K562 (cell line): Measurements from ENCODE around the gene SLC7A6. TPM values are rescaled to one million over a fixed set of nuclear protein-coding genes. Genes with fewer than 3 reads are reported as not detected.

Source experiments
- BRF1 ChIP-seq: IDR thresholded peaks from 3 replicates; pipeline ENCODE4 v1.6.1; 2011; ENCODE audit warnings: borderline replicate concordance, mild to moderate bottlenecking; ENCODE audit not compliant: insufficient read length; ENCODE audit errors: extremely low read depth
- CHD1 ChIP-seq: fragments of 200-600 bp; sonication (generic); IDR thresholded peaks from one replicate; pipeline ENCODE4 v1.6.1; 2012; ENCODE audit warnings: mild to moderate bottlenecking, moderate library complexity, low read length, inconsistent platforms
- E2F8 ChIP-seq: fragments of 450-650 bp; IDR thresholded peaks from 2 replicates; pipeline ENCODE4 v1.7.1; 2018; ENCODE audit warnings: mild to moderate bottlenecking, low read depth; ENCODE audit not compliant: partially characterized antibody
- FOXA3 ChIP-seq, 2 experiments: fragments of 450-650 bp in 1 of 2; sonication (generic) in 1 of 2; formaldehyde crosslinking; IDR thresholded peaks in 1 of 2; conservative IDR thresholded peaks in 1 of 2; 2 replicates each; pipeline versions ENCODE4 v1.4.0 to v1.8.0; 2020 to 2022; ENCODE audit warnings: mild to moderate bottlenecking in 2 of 2, missing genetic modification reagents in 1 of 2
- KAT2B ChIP-seq: IDR thresholded peaks from one replicate; pipeline ENCODE4 v1.6.1; 2012; ENCODE audit warnings: low read depth, mild to moderate bottlenecking, control low read depth, inconsistent platforms, low read length, moderate library complexity
- NCOA4 ChIP-seq: fragments of 450-650 bp; IDR thresholded peaks from 2 replicates; pipeline ENCODE4 v1.6.1; 2018; ENCODE audit warnings: mild to moderate bottlenecking; ENCODE audit not compliant: partially characterized antibody
- PCBP1 ChIP-seq: fragments of 200-400 bp; formaldehyde crosslinking; IDR thresholded peaks from 2 replicates; pipeline ENCODE4 v1.6.1; 2018; ENCODE audit warnings: mild to moderate bottlenecking, low read depth, low read length; ENCODE audit not compliant: poor library complexity, severe bottlenecking
- RFX7 ChIP-seq: fragments of 250-450 bp; sonication (Bioruptor Pico); IDR thresholded peaks from 2 replicates; pipeline ENCODE4 v1.5.1; 2021; ENCODE audit warnings: mild to moderate bottlenecking
- TCF7L2 ChIP-seq: fragments of 150-350 bp; IDR thresholded peaks from 2 replicates; pipeline ENCODE4 v1.6.1; 2016; ENCODE audit warnings: low read depth, mild to moderate bottlenecking, low read length, moderate library complexity
- TFAM ChIP-seq: fragments of 250-450 bp; sonication (Bioruptor Pico); conservative IDR thresholded peaks from 2 replicates; pipeline ENCODE4 v1.5.0; 2021; ENCODE audit warnings: mild to moderate bottlenecking, moderate library complexity
- ZNF583 ChIP-seq: fragments of 250-450 bp; sonication (Bioruptor Pico); IDR thresholded peaks from 2 replicates; pipeline ENCODE4 v1.4.0; 2020
- polyA plus RNA-seq, 8 experiments: library from polyadenylated mRNA; depleted of rRNA in 4 of 8; stranded (reverse) in 5 of 8; unstranded in 3 of 8; fragments of >200 nt; fragmentation: Nextera tagmentation in 2 of 8; fragmentation: Illumina TruSeq in 1 of 8; extraction: Ambion mirVana in 2 of 8; extraction: Trizol in 1 of 8; gene quantifications; 2 replicates each; pipeline versions ENCODE4 v1.2.1 to v1.2.3, GENCODE V29; 2011 to 2014; ENCODE audit warnings: inconsistent platforms in 1 of 8, missing spikeins in 1 of 8
- total RNA-seq, 7 experiments: library from RNA; depleted of rRNA in 6 of 7; stranded (reverse); fragments of >200 nt in 6 of 7; fragmentation: Illumina TruSeq in 2 of 7; extraction: Trizol in 2 of 7; gene quantifications; 2 replicates each; pipeline versions ENCODE4 v1.2.1 to v1.2.3, GENCODE V29; 2011 to 2021; ENCODE audit warnings: low replicate concordance in 1 of 7
- TF ChIP-seq, protein P1 (sequence below), 2 experiments: IDR thresholded peaks in 1 of 2; conservative IDR thresholded peaks in 1 of 2; 2 replicates each; pipeline ENCODE4 v1.6.1; 2016; ENCODE audit warnings: low read depth in 2 of 2, mild to moderate bottlenecking in 1 of 2, missing compliant biosample characterization in 1 of 2, missing genetic modification characterization in 1 of 2, moderate library complexity in 1 of 2
- TF ChIP-seq, protein P2 (sequence below): fragments of 450-650 bp; formaldehyde crosslinking; IDR thresholded peaks from 2 replicates; pipeline ENCODE4 v1.4.0; 2022; ENCODE audit warnings: missing genetic modification characterization
- TF ChIP-seq, protein P3 (sequence below): sonication (generic); formaldehyde crosslinking; IDR thresholded peaks from 2 replicates; pipeline ENCODE4 v1.8.0; 2022; ENCODE audit warnings: mild to moderate bottlenecking, low read depth, missing genetic modification reagents
- TF ChIP-seq, protein P4 (sequence below): fragments of 250-450 bp; sonication (Bioruptor Pico); IDR thresholded peaks from 2 replicates; pipeline ENCODE4 v1.4.0; 2020; ENCODE audit warnings: borderline replicate concordance

Gene SLC7A6
- total and polyA plus RNA-seq, 9 of the 15 experiments (the other 6 are each of a cell fraction or from before 2014, with no cell fraction given), result 12.6 to 60.1 (median 29.8) TPM

DNA sequence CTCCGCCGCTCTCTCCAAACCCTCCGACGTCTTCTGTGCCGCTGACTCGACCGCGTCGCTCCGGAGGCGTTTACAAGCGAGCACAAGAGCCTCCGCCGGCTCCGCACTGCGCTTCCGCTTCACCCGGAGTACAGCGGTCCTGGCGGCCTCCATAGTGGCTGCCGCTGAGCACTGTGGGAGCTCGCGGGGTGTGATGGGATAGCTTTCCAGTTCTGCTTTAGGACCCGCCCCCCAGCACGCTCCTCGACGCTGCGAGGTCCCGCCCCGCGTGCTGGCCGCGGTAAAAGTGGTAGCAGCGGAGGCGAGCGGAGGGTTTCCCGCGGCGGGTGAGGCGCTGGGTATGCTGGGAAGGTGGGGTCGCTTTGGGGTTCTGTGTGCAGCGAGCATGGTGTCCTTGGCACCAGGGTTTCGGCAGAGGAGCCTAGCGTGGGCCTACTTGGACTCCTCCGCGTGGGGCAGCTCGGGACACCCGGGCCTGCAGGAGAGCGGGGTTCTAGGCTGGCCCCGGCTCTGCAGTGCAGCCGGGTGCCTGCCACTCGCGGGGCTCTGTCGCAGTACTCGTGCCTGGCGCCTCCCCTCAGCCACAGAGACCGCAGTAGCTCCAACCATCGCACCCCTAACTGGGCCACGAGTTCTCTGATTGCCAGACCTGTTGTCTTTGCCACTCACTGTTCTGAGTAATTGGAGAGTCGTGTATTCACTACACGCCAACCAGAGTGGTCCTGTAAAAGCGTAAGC, 46.6 kb downstream of the SLC7A6 start, which contains the start of the genes PRMT7 and SLC7A6OS (continued):
- TF ChIP-seq, protein P1, sequence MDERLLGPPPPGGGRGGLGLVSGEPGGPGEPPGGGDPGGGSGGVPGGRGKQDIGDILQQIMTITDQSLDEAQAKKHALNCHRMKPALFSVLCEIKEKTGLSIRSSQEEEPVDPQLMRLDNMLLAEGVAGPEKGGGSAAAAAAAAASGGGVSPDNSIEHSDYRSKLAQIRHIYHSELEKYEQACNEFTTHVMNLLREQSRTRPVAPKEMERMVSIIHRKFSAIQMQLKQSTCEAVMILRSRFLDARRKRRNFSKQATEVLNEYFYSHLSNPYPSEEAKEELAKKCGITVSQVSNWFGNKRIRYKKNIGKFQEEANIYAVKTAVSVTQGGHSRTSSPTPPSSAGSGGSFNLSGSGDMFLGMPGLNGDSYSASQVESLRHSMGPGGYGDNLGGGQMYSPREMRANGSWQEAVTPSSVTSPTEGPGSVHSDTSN (CRISPR knock-in tag; IDR thresholded peaks at IDR 0.05; ENCODE audit: low read depth), result no peak
- TF ChIP-seq, protein P1 (tag; conservative IDR thresholded peaks at IDR 0.05; ENCODE audit: low read depth), result no peak
- no peak for TF ChIP-seq RFX7 (CRISPR knock-in tag)
- TF ChIP-seq, protein P2, sequence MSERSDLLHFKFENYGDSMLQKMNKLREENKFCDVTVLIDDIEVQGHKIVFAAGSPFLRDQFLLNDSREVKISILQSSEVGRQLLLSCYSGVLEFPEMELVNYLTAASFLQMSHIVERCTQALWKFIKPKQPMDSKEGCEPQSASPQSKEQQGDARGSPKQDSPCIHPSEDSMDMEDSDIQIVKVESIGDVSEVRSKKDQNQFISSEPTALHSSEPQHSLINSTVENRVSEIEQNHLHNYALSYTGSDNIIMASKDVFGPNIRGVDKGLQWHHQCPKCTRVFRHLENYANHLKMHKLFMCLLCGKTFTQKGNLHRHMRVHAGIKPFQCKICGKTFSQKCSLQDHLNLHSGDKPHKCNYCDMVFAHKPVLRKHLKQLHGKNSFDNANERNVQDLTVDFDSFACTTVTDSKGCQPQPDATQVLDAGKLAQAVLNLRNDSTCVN (CRISPR knock-in tag), result no peak
- no peak for TF ChIP-seq TFAM
- no peak; a peak in 1 of 4 replicates for TF ChIP-seq FOXA3 (CRISPR knock-in tag; conservative IDR thresholded peaks at IDR 0.05 in 1 of 2, IDR thresholded peaks at IDR 0.05 in 1 of 2)
- TF ChIP-seq CHD1, result peak; percentile 46
- TF ChIP-seq E2F8, result peak; percentile 64
- TF ChIP-seq, protein P3, sequence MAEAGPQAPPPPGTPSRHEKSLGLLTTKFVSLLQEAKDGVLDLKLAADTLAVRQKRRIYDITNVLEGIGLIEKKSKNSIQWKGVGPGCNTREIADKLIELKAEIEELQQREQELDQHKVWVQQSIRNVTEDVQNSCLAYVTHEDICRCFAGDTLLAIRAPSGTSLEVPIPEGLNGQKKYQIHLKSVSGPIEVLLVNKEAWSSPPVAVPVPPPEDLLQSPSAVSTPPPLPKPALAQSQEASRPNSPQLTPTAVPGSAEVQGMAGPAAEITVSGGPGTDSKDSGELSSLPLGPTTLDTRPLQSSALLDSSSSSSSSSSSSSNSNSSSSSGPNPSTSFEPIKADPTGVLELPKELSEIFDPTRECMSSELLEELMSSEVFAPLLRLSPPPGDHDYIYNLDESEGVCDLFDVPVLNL (CRISPR knock-in tag), result peak; percentile 42; the same call in 1 of the 2 replicates
- TF ChIP-seq NCOA4, result no peak
- peak; percentile 89 for TF ChIP-seq PCBP1
- TF ChIP-seq, protein P4, sequence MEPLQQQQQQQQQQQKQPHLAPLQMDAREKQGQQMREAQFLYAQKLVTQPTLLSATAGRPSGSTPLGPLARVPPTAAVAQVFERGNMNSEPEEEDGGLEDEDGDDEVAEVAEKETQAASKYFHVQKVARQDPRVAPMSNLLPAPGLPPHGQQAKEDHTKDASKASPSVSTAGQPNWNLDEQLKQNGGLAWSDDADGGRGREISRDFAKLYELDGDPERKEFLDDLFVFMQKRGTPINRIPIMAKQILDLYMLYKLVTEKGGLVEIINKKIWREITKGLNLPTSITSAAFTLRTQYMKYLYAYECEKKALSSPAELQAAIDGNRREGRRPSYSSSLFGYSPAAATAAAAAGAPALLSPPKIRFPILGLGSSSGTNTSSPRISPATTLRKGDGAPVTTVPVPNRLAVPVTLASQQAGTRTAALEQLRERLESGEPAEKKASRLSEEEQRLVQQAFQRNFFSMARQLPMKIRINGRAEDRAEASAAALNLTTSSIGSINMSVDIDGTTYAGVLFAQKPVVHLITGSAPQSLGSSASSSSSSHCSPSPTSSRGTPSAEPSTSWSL (CRISPR knock-in tag), result no peak
- no peak for TF ChIP-seq KAT2B
- TF ChIP-seq BRF1, result no peak
- 0 out of 2 replicates have a peak, but pooled peaks have one; percentile 15 for TF ChIP-seq ZNF583 (CRISPR knock-in tag)
- TF ChIP-seq TCF7L2, result no peak
